Psoas muscle (tissue), 8 donors: Measurements from ENCODE around the gene ZBP1. TPM values are rescaled to one million over a fixed set of nuclear protein-coding genes. Genes with fewer than 3 reads are reported as not detected.

ENCODE experiments used
- ATAC-seq, 4 donors: fragments of 200-7000 bp; cut with Tn5 transposase; one replicate each; pipeline ENCODE4 v1.9.1; 2020; ENCODE audit warnings: moderate library complexity in 3 of 4, mild to moderate bottlenecking in 2 of 4
- DNase-seq, 2 donors: peaks; one replicate each; pipeline ENCODE4 v3.0.0-alpha.2; 2020
- H3K27ac ChIP-seq: fragments of 200-600 bp; one replicate; pipeline ENCODE4 v1.8.0; 2022
- H3K27me3 ChIP-seq, 3 donors: fragments of 200-600 bp in 1 of 3; one replicate each; pipeline versions ENCODE4 v1.6.1 to v1.8.0; 2013 to 2022; ENCODE audit warnings: low read length in 2 of 3, mild to moderate bottlenecking in 2 of 3, moderate library complexity in 1 of 3; ENCODE audit not compliant: insufficient read depth in 3 of 3
- H3K36me3 ChIP-seq, 2 donors: fragments of 200-600 bp in 1 of 2; one replicate each; pipeline versions ENCODE4 v1.6.1 to v1.8.0; 2013 to 2022; ENCODE audit warnings: low read depth in 1 of 2, mild to moderate bottlenecking in 1 of 2, moderate library complexity in 1 of 2; ENCODE audit not compliant: insufficient read depth in 1 of 2
- H3K4me1 ChIP-seq: fragments of 200-600 bp; one replicate; pipeline ENCODE4 v1.8.0; 2022
- H3K4me3 ChIP-seq: fragments of 200-600 bp; one replicate; pipeline ENCODE4 v1.8.0; 2022; ENCODE audit warnings: mild to moderate bottlenecking
- H3K9me3 ChIP-seq: fragments of 200-600 bp; one replicate; pipeline ENCODE4 v1.8.0; 2022
- WGBS, 3 donors: extraction: QIAGEN DNeasy Blood & Tissue Kit; methylation state at CpG; one replicate each; pipeline versions ENCODE4 v1.1.6 to v1.1.7; 2013; 5-methylcytosine and 5-hydroxymethylcytosine counted together
- intact Hi-C, 2 donors: fragments of 100-400 bp; cut with DNase I; formaldehyde crosslinking; loops; one replicate each; pipeline versions ENCODE4 v1.11.0 to v1.14.2; 2022
- polyA plus RNA-seq, 3 donors: library from polyadenylated mRNA; stranded (reverse); fragments of 200-250 nt; gene quantifications; one replicate each; pipeline ENCODE4 v1.2.3, GENCODE V29; 2013
- total RNA-seq, 4 donors: library from RNA; stranded (reverse); fragmentation: NEBNext Ultra II Directional in 2 of 4; extraction: Animal tissue kit (Norgen Biotek cat#: 25700) in 2 of 4; gene quantifications; one replicate each; pipeline versions ENCODE4 v1.2.1 to v1.2.4, GENCODE V29; 2021 to 2023
- TF ChIP-seq, protein P1 (sequence below): fragments of 200-600 bp; IDR thresholded peaks from one replicate; pipeline ENCODE4 v1.8.0; 2022; ENCODE audit warnings: antibody characterized with exemption
- donor health status: healthy with polysubstance abuse.
- donor health status: DM: no; HTN: no; CAD: no; lungs with moderate emphysema.
- donor health status: Bipolar disorder and iron deficiency.
- donor health status: healthy.
- donor health status: DM: yes; HTN: yes; CAD: no.
- donor health status: DM: no; HTN: no; CAD: no.
- donor health status: DM: no; HTN: no; CAD: no.
- donor health status: DM: yes; HTN: yes; CAD: no.

The ZBP1 gene
- total and polyA plus RNA-seq, 7 donors: 0.07 to 0.50 (median 0.20) TPM; not detected in 2

GRCh38 chr20:57653910-57654309 lies 33.7 kb upstream of the ZBP1 start:
- 36 to 43% (median 42%) methylated on average over 5 of the region's 5 CpGs for WGBS, 3 donors

DNA sequence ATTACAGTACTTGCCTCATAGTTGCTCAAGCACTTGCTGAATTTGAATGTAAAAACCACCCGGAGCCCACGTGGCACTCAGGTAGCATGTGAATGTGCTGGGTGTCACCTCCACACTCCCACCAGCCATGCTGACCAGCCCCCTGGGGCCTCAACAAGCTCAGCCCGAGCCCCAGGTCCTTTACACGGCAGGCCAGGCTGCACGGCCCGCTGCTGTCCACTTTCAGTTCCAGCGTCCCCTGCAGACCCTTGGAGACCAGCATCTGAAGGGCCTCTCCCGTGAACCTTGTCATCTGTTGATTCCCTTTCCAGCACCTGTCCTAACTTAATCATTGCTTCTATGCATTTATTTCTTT lies 33.3 kb upstream of the ZBP1 start:
- peak in 1 of 2 donors; percentile 50 for DNase-seq
- ATAC-seq: no peak

More at GRCh38 chr20:57653910-57654309, 33.7 kb upstream of the ZBP1 start:
- Histone ChIP-seq H3K4me3 (no peak overlapping the region), H3K4me1 (peaks cover 2% of the 10 kb centered on the region), H3K27me3 (no peaks in the 10 kb centered on the region), H3K36me3 (peaks cover 0 to 25% of the 10 kb centered on the region in 2 donors), H3K27ac (no peak overlapping the region), H3K9me3 (no peaks in the 10 kb centered on the region)
- TF ChIP-seq, protein P1, sequence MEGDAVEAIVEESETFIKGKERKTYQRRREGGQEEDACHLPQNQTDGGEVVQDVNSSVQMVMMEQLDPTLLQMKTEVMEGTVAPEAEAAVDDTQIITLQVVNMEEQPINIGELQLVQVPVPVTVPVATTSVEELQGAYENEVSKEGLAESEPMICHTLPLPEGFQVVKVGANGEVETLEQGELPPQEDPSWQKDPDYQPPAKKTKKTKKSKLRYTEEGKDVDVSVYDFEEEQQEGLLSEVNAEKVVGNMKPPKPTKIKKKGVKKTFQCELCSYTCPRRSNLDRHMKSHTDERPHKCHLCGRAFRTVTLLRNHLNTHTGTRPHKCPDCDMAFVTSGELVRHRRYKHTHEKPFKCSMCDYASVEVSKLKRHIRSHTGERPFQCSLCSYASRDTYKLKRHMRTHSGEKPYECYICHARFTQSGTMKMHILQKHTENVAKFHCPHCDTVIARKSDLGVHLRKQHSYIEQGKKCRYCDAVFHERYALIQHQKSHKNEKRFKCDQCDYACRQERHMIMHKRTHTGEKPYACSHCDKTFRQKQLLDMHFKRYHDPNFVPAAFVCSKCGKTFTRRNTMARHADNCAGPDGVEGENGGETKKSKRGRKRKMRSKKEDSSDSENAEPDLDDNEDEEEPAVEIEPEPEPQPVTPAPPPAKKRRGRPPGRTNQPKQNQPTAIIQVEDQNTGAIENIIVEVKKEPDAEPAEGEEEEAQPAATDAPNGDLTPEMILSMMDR: no peak
- ATAC-seq (no peak), DNase-seq (peak in 1 of 2 donors; percentile 30)
- intact Hi-C loops: loop anchor here (1.0 to 10.0 kb wide), 6 partner anchors 161 to 555 kb away; no protein-coding TSS in a partner anchor

DNA sequence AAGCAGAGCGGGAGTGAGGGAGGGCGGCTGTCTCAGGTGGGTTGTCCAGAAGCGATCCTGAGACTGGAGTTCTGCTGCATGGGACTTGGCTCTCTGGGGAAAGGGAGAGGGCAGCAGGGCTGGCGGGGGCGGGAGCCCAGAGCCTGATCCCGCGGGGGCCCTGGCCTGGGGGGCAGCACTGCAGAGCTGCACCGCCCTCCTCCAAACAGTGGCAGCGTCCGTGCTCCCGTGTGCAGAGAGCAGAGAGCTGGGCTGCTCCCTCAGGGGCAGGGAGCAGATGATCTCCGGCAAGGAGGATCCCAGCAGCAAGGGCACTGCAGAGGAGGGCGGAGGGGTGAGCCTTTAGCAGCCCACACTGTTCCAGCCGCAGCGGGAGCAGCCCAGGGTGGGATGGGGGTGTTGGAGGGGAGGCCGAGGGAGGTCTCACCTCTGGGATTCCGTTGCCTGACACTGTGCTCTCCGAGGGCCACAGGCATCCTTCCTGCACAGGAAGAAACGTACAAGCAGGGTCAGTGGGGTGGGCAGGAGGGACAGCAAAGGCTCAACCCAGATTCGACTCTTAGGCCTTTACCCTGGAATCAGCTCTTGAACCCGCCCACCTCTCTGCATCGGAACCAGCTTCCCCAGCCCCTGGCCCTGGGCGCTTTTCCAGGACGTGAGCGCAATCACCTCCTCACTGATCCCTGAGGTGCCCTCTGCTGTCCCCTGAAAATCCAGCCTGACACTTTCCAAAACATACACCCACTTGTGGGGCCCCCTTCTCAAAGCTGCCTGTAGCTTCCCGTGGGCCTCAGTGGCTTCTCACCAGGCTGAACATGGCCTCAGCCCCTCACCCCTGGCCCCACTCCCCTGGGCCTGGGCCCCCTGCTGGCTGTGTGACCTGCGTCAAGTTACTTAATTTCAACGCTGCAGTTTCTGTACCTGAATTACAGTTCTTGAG lies 32.6 kb upstream of the ZBP1 start:
- Histone ChIP-seq H3K4me1 (peaks cover 2% of the 10 kb centered on the region), H3K36me3 (peaks cover 0 to 25% of the 10 kb centered on the region in 2 donors), H3K27ac (no peak overlapping the region), H3K4me3 (no peak overlapping the region), H3K9me3 (no peaks in the 10 kb centered on the region), H3K27me3 (no peaks in the 10 kb centered on the region)
- ATAC-seq (no peak), DNase-seq (peak in 1 of 2 donors; percentile 39)
- intact Hi-C loops: loop anchor here (10.0 kb wide), 2 partner anchors 162 to 432 kb away; no protein-coding TSS in a partner anchor
- TF ChIP-seq, protein P1: no peak
- WGBS, 3 donors: 82 to 93% (median 92%) methylated on average over 22 to 28 of the region's 28 CpGs

More for the DNA sequence above, 33.3 kb upstream of the ZBP1 start:
- 87 to 90% (median 88%) methylated on average over 8 of the region's 8 CpGs for WGBS, 3 donors
- H3K9me3 ChIP-seq: no peaks in the 10 kb centered on the region
- H3K4me1 ChIP-seq: peaks cover 2% of the 10 kb centered on the region
- no peak overlapping the region for H3K27ac ChIP-seq
- peaks cover 0 to 25% of the 10 kb centered on the region in 2 donors for H3K36me3 ChIP-seq
- TF ChIP-seq, protein P1: no peak
- intact Hi-C loops: loop anchor here (10.0 kb wide), 2 partner anchors 161 to 431 kb away; no protein-coding TSS in a partner anchor
- H3K27me3 ChIP-seq: no peaks in the 10 kb centered on the region
- H3K4me3 ChIP-seq: no peak overlapping the region

GRCh38 chr20:57651881-57652605 lies 31.8 kb upstream of the ZBP1 start:
- intact Hi-C loops: loop anchor here (10.0 kb wide), 2 partner anchors 163 to 433 kb away; no protein-coding TSS in a partner anchor
- no peaks in the 10 kb centered on the region for H3K9me3 ChIP-seq
- ATAC-seq (no peak), DNase-seq (peak in 1 of 2 donors; percentile 45)
- H3K4me1 ChIP-seq: no peaks in the 10 kb centered on the region
- no peak overlapping the region for H3K27ac ChIP-seq
- no peak overlapping the region for H3K4me3 ChIP-seq
- TF ChIP-seq, protein P1: no peak
- WGBS, 3 donors: 93 to 96% (median 94%) methylated on average over 44 to 50 of the region's 50 CpGs
- H3K36me3 ChIP-seq: peaks cover 0 to 25% of the 10 kb centered on the region in 2 donors
- no peaks in the 10 kb centered on the region for H3K27me3 ChIP-seq
